NCI-H446 (cell line): ENCODE results near the gene GALNT2.

Source experiments
- DNase-seq, 2 experiments: peaks; one replicate each; lab custom pipeline; 2025; lab: John Stamatoyannopoulos, UW

The GALNT2 gene

GRCh38 chr1:230187290-230187689, 120.3 kb downstream of the GALNT2 start:
- no peak for DNase-seq

DNA sequence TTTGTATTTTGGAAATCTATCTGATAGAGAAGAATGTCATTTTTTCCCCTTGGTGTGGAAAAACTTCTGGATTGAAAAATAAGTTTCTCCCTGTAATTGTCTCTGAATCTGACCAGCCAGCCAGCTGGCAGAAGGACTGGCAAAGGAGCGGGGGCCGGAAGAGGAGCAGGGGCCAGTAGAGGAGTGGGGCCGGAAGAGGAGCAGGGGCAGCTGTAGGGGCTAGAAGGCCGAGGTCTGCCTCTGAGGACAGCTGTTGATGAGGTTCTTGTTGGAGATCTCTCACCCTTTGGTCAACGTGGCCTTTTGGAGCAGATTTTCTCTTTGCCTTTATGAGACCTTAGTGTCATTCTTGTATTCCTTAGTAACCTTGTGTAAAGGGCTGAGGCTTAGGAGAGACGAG, 121.8 kb downstream of the GALNT2 start:
- DNase-seq: no peak

DNA sequence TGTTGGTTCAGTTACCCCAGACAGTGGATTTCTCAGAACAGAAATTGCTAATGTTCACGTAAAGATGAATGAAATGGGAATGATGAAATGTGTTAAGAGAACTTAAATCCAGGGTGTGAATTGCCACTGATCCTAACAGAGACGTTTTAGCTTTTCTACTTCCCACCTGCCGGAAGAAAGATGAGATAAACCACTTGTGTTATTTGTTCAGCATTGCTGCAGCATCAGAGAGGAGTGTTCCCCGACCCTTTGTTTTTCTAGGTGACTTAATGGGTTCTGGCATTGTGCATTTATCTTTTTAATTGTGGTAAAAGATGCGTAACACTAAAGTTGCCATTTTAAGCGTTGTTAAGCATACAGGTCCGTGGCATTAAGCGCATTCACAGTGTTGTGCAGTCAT, 122.3 kb downstream of the GALNT2 start:
- no peak for DNase-seq

DNA sequence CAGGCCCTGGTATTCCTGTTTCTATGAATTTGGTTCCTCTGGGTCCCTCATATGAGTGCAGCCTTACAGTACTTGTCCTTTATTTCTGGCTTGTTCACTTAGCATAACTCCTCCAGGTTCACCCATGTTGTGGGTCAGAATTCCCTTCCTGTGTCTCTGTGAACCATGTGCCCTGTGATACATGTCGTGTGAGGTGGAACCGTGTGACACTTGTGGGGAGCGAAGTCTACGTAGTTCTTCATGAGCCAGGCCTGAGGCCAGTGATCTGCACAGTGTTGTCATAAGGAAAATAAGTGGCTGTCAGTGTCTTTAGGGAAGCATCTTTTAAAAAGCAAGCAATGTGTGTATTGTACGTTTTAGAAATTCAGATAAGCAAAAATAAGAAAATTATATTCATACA, 122.8 kb downstream of the GALNT2 start:
- DNase-seq: no peak

GRCh38 chr1:230191079-230191804, 124.2 kb downstream of the GALNT2 start:
- no peak for DNase-seq

DNA sequence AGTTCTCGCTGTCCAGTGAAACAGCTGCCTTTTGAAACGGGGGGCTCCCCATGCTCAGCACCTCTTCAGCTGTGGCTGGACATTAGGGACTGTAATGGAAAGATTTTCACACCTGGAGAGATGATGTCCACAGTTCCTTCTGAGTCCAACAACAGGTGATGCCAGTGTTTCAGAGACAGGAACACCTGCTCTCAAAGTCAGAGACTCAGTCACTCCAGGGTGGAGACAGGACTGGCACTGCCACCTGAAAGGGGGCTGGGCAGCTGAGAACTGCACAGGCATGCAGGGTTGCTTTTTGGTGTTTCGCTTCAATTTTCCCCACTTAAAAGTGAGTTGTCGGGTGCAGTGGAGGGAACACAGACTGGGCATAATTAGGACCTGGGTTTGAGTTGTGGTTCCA, 124.8 kb downstream of the GALNT2 start:
- no peak for DNase-seq

DNA sequence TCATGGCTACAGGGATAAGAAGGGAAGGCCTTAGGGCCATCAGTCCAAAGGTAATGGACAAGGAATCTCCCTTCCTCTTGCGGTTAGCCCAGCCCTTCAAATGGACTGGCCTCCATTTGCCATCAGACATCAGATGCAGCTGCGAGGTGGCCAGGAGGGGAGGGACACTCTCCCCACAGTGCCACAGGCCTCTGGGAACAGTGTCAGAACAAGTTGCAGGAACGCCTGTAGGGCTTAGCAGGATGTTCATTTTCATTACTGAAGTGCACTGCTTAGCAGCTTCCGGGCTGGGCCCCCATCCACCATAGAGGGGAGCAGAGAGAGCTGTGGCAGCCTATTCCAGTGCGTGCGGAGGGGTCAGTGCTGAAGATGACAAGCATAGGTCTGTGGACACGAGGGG, 127.5 kb downstream of the GALNT2 start:
- DNase-seq: no peak

GRCh38 chr1:230195199-230195598, 128.2 kb downstream of the GALNT2 start:
- DNase-seq: no peak

DNA sequence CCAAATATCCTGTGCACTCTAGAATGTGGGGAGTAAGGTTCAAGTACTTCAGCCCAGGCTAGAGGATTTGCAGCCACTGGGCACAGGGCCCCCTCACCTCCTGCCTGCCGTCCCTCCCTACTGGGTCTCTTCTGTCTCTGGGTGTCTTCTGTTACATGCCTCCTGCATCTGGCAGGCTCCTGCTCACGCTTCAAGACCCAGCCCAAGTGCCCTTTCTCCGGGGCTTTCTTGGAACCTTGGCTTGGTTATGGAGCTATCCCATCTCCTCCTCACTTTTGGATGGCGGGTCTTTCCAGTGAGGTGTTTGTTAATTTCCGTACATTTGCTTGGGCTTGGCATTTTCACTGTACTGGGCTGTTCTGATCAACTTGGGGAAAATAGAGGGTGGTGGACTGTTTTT, 129.0 kb downstream of the GALNT2 start:
- DNase-seq: no peak

GRCh38 chr1:230197644-230198567, 130.9 kb downstream of the GALNT2 start:
- DNase-seq: no peak

GRCh38 chr1:230199034-230199433, 132.0 kb downstream of the GALNT2 start:
- DNase-seq: no peak

GRCh38 chr1:230199554-230199953, 132.5 kb downstream of the GALNT2 start:
- DNase-seq: no peak

GRCh38 chr1:230200276-230200675, 133.2 kb downstream of the GALNT2 start:
- no peak for DNase-seq

- no peak for DNase-seq
Observed at GRCh38 chr1:230201445-230201844, 134.4 kb downstream of the GALNT2 start.

DNA sequence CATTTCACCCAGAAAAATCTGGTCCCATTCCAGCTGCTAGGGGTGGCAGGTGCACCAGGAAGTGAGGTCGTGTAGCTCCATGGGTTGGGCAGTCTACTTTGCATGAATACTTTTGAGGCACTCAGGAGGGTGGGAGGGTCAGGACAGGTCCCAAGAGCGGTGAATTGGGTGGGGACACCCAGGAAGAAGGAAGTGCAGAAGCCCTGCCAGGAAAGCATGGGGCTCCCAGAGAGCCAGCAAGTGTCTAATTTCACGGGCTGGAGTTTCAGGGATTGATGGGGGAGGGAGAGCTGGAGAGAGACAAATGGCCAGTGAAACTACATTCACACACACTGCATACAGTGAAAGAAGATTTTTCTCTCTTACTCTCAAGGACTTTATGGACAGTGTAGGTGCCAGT, 137.8 kb downstream of the GALNT2 start:
- peak in 1 of 2 experiments; percentile 38 for DNase-seq

- no peak for DNase-seq
Observed at GRCh38 chr1:230205719-230206198, 138.7 kb downstream of the GALNT2 start.

- DNase-seq: no peak
Observed at GRCh38 chr1:230206207-230206606, 139.2 kb downstream of the GALNT2 start.

DNA sequence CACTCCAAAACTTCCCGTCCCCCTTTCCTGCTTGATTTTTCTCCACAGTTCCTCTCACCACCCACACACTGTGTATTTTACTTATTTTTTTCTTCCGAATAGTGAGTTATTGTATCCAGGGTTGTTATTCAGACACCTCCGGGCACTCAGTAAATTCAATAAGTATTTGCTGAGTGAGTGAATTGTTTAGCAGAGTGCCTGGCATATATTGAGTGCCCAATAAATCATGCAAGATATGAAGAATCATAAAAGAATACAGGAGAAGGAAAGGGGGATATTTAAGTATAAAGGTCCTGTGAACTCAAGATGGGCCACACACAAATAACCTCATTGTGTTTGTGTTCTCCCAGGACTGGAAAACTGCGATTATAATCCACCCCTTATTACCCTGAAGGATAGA, 139.9 kb downstream of the GALNT2 start:
- no peak for DNase-seq

DNA sequence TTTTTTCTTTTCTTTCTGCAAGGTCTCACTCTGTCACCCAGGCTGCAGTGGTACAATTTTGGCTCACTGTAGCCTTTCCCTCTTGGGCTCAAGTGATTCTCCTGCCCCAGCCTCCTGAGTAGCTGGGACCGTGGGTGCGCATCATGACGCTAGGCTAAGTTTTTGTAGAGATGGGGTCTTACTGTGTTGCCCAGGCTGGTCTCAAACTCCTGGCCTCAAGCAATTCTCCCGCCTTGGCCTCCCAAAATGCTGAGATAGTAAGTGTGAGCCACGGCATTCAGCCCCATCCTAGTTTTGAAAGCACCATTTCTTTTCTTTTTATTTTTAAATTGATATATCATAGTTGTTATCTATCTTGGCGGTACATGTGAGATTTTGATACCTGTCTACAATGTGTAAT, 140.6 kb downstream of the GALNT2 start:
- DNase-seq: no peak

GRCh38 chr1:230208619-230209261, 141.7 kb downstream of the GALNT2 start:
- no peak for DNase-seq

- no peak for DNase-seq
Observed at GRCh38 chr1:230210326-230210980, 143.4 kb downstream of the GALNT2 start.

DNA sequence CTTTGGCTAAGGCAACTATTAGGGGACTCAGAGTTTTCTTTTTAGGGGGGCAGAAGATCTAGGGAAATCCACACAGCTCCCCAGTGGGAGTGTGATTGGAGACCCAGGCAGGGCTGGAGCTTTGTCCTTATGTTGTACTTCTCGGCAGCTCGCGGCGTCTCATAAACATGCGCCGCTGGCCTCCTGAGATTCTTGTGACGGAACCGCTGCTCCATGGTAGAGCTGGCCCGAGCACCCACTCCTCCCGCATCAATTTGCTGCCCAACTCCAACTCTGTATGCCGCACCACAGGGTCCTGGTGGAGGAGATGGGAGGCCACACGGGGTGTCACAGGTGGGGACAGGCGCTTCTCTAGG, 143.9 kb downstream of the GALNT2 start:
- DNase-seq: no peak
